ENCODE results near the gene SPDYE4.
A peak's percentile ranks its signal among the peaks of the same experiment; 100 is the strongest.

The SPDYE4 gene

DNA sequence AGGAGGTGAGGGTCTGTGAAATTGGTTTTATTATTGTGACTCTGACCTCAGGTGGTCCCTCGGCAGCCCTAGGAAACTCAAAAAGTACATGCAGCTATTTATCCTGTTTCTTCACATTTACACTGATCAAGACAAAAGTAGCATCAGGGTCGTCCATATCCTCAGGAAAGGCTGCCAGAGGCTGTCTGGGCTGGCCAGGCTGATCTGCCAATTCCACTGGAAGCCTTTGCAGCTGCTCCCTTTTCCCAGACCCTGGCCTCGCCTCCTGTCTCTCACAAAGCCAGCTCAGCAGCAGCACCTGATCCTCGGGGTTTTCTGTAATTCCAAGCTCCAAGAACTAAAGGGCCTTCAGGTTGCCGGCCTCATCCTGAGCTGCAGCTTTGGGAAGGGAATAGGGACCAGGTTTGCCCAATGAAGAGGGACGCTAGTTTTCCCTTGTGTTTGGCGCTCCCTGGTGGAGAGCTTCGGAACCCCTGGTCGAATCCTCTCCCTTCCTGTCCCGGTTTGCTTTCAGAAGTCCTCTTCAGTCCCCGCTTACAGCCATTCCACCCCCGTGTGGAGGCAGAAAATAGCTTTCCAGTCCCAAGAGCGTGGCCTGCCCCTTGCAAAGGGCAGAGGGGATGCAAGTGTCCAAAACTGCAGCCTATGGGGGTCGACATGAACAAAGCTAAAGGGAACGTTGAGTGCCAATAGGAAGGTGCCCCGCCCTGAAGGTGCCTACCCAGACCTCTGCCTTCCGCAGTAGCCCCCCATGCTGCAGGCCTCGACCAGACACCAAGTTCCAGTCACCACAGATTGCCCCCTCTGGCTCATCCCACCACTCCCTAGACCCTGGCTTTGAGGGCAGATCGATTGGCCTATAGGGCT lies 27.4 kb upstream of the SPDYE4 start:
- peak; percentile 41 for DNase-seq (ENCODE audit: low spot score)

DNA sequence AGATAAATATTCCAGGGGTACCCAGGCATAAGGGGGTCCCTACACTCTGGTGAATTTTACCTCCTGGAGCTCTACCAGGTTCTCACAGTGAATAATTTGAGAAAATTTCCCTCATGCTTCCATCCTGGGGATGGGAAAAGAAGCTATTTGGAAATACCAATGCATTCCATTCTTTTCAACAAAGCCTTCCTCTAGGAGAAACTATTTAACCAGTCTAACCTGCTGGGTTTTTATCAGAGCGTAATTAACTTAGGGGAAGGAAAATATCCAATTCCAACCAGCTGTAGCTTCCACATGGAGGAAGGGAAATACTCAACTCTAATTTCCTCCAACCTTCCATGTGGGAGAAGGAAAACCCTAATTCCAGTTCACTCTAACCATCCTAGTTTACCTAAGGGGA lies 23.8 kb upstream of the SPDYE4 start:
- no peak for DNase-seq (ENCODE audit: low spot score)

DNA sequence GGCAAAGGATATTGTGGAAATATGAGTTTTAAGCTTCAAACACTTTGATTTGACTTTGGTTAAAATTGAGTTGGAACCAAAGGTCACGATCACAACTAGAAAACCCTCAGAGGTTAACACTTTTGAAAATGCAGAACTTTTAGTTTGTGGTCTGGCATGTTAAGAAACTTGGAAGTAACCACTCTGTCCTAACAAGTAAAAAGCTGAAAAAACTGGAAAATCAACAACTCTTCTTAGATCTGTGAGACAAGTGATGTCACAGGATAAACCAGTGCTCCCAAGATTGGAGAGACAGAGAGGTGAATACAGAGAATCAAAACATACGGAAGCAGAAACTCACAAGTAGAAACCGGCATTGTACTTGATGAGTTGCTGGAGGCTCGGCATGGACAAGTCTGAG lies 23.4 kb upstream of the SPDYE4 start:
- DNase-seq (ENCODE audit: low spot score): no peak

DNA sequence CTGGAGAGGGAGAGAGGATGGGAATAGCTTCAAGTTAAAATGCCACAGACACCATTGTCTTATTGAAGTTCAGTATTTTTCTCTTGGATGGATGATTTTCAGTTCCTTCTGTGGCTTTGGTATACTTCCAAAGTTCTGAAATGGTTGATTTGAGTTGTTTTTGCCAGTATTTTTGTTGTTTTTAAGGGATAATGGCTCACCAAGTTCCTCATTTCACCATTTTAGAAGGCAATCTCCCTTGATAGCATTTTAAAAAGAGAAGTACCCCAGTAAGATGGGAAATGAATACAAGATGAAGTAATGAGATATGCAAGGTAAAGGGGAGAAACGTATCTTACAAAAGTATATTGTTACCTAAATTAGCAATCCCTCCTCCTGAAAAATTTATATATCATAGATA lies 18.5 kb upstream of the SPDYE4 start:
- no peak for DNase-seq (ENCODE audit: low spot score)

DNA sequence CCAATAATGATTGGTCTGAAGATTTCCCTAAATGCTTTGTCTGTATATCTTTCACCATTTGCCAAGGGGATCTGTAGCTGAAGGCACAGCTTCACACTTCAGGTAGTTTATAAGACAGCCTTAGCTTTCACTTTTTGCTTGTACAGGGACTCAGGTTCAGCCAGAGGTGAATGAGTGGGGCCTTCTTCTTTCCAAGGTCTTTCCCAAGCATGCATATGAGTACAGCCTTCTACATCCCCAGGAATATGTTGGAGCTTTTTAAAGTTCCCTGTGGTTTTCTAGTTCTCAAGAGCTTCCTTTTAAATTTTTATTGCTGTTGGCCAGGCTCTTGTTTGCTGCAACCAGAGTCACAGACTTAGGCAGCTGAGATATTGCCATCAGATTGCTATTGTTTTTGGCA lies 17.9 kb upstream of the SPDYE4 start:
- no peak for DNase-seq (ENCODE audit: low spot score)

DNA sequence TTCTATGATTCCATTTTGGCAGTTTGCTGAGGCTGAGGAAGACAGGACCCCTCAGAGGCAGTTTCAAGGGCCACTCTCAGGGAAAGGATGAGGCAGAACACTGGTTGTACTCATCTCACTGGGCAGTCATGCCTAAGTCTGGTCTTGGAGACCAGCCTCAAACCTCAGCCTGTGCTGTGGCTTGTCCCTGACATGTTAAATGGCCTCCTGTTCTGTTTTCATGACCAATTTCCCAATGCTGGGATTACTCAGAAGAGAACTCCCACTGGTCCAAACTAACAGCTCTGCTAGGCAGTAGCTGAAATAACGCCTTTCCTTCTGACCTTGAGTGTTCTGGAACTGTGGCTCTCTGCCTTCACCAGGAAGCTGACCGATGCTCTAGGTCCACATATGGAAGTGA lies 8.4 kb upstream of the SPDYE4 start:
- DNase-seq (ENCODE audit: low spot score): no peak

DNA sequence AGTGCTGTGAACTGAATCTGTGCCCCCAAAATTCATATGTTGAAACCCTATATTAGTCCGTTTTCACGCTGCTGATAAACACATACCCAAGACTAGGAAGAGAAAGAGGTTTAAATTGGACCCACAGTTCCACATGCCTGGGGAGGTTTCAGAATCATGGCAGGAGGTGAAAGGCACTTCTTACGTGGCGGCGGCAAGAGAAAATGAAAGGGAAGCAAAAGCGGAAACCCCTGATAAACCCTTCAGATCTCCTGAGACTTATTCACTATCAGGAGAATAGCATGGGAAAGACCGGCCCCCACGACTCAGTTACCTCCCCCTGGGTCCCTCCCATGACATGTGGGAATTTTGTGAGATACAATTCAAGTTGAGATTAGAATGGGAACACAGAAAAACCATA lies 3.7 kb upstream of the SPDYE4 start:
- DNase-seq (ENCODE audit: low spot score): no peak

DNA sequence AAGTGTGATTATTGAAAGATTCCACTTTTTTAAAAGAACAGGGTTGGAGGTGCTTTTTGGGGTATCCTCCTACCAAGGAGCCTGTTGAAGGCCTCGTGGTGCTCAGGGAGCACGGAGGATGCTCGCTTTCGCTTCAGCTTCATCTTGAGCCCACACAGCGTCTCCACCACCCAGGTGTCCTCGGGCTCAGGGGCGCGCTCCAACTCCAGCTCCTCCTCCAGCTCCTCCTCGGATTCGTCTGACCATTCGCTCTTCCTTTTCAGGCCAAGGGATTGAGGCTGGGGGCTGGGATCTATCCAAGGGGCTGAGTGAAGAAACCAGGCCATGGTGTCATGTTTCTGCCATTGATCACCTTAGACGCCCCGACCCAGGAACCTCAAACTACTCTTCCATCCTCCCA lies 1.2 kb downstream of the SPDYE4 start:
- DNase-seq (ENCODE audit: low spot score): no peak

DNA sequence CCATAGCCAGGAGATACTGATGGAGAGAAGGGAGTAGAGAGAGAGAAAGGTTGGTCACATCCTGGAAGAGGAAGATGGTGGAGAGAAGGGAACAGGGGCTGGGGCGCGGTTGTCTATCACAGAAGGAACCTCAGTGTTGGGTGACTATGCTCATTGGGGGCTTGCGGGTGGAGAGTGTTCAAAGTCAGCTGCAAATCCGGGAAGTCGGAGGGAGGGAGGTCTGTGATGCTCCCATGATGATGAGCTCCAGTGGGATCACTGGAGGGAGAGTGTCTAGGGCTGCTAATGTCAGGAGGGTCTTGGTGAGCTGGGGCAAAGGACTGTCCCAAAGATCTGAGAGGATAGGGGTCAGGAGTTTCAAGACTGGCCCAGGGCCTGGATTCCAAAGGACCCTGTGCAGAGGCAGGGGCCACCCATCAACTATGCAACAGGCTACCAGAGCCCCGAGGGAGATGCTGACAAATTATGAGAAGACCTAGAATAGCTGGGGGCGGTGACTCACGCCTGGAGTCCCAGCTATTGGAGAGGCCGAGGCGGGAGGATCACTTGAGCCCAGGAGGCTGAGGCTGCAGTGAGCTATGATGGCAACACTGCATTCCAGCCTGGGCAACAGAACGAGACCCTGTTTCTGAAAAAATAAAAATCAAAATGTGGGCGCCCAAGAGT lies 2.6 kb downstream of the SPDYE4 start:
- no peak for DNase-seq (ENCODE audit: low spot score)

DNA sequence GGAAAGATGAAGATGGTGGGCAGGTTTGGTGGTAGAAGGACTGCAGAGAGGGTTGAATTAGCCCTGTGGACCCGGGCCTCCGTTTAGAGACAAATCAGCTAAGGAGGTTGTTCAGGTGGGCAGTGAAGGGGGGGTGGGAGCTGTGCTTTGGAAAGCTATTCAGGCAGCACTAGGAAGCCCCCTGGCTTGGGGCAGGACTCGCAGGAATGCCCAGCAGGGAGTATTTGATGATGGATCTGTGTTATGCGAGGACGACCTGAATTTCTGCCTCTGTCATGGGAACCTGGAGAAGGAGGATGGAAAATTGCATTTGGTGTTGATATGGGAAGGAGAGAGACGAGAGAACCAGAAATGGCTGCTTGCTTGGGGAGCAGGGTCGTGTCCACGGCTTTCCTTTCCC lies 3.5 kb downstream of the SPDYE4 start:
- no peak for DNase-seq (ENCODE audit: low spot score)

DNA sequence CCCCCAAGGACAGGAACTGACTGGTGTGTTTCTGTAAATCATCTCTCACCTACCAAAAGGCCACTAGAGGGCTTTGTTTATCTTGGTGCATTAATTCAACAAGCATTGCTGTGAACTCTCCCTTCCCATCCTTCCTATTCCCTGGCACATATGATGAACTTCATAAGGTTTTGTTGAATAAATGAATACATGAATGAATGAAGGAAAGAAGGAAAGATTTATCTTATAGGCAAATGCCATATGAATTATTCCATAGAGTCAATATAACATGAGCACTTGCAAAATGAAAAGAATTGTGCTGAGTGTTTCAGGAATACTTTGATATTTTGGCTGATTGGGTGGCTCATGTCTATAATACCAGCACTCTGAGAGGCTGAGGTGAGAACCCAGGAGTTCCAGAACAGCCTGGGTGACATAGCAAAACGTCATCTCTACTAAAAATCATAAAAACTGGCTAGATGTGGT lies 4.3 kb downstream of the SPDYE4 start:
- DNase-seq (ENCODE audit: low spot score): peak; percentile 24

DNA sequence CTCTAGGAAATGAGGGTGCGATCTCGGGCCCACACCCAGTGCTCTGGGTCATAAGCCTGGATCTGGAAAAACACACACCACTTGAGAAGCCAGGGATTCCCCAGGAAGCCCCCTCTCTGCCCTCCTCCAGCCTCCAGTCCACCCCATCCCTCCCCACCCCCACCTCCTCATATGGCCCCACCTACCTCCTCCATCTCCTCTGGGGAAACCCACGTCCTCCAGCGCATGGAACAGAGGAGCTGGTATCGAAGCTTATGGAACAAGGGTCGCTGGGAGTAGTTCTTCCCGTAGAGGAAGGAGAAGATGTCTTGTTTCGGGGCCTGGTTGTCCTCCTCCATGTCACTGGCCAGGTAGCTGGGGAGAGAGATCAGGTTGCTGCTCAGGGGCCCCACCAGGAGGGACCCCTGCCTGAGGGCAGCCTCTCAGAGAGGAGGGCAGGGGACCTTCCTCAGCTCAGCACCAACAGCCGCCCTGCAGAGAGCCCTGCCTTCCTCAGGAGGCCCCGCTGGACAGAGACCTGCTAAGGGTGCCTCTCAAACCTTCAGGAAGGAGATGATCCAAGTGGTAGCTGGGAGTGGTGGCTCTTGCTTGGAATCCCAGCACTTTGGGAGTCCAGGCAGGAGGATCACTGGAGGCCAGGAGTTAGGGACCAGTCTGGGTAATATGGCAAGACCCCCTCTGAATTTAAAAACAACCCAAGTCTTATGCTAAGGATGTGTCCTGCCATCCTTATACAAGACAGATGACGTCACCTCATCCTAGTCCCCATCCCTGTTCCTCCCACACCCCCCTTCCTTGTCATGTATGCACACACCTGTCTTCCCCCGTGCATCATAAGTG lies 5.0 kb downstream of the SPDYE4 start:
- DNase-seq (ENCODE audit: low spot score): no peak

DNA sequence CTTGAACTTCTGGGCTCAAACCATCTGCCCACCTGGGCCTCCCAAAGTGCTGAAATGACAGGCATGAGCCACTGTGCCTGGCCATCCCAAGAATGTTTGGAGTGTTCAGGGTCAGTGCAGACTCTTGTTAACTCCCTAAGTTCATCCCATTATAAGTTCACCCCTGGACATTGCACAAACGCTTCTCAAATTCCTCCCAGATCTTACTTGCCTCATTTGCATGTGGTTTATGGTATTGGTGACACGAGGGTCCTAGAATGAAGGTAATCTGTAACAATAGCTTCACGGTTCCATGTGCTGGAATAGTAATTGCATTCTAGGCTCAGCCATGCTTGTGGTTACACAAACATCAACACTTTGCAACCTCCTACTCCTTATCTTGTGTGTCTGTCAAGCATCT lies 8.7 kb downstream of the SPDYE4 start:
- DNase-seq (ENCODE audit: low spot score): no peak

DNA sequence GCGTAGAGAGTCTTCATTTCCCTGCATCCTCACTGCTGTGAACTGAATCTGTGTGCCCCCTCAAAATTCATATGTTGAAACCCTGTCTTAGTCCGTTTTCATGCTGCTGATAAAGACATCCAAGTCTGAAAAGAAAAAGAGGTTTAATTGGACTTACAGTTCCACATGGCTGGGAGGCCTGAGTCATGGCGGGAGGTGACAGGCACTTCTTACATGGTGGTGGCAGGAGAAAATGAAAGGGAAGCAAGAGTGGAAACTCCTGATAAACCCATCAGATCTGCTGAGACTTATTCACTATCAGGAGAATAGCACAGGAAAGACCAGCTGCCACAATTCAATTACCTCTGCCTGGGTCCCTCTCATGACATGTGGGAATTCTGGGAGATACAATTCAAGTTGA lies 10.6 kb downstream of the SPDYE4 start:
- DNase-seq (ENCODE audit: low spot score): no peak

DNA sequence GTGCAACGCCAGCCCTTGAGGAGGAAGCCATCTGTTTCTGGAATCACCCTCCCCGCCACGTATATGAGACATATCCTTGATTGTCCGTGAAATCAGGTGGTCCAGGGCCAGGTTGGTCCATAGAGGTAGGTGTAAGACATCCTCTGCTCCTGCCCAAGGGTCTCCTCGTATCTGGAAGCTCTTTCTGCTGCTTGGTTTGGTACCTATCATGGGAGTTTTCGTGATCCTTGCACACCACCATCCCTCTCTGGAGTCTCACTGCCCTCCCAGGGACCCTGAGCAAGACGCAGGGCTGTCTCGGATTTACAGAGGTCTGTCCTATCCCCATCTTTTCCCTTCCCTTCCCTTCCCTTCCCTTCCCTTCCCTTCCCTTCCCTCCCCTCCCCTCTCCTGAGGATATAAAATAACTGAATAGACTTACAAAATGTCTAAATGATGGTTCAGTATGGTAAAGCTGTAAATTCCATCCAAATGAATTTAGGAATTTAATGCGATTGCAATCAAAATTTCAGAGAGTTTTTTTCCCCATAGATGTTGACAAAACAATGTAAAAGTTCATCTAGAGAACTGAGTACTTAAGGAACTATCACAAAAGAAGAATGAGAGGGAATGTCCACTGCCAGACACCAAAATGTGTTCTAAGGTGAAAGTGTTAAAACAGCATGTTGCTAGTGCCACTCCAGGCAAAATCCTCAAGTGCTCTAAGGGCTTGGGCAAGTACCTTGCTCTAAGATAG lies 11.7 kb downstream of the SPDYE4 start:
- no peak for DNase-seq (ENCODE audit: low spot score)

DNA sequence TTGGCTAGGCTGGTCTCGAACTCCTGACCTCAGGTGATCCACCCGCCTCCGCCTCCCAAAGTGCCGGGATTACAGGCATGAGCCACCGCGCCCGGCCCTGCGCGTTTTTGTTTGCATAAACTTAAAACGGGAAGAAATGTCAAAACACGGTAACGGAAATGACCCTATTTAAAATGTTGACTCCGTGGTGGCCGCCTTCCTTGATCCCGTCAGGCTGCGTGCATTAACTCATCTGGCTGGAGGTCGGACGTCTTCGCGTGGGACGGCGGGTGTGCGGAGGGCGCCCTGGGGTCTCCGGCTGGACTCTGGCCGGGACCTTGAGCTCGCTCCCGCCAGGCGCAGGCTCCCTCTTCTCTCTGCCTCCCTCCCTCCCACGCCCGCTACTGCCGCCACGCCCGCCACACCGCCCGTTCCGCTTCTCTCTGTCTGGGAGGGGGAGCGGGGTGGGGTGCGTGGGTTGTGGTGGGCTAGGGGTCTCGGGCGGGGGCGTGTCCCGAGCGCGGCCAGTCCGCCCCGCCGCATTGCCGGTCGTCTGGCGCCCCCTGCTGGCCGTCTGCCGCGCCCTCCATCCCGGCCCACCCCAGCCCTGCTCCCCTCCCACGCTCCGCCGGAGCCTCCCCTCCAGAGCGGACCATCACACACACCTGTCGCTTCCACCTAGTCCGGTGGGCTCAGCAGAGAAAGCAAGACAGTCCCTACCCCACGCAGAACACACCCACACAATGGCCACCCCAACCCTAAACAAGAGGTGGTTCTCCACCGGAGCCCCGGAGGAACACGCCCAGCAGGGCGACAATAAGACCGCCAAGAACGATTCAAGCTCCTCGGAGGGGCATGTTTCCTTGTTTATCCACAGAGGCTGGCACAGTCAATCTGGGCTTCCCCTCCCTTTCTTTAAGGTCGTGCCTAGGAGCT lies 12.5 kb downstream of the SPDYE4 start:
- DNase-seq (ENCODE audit: low spot score): peak; percentile 9

DNA sequence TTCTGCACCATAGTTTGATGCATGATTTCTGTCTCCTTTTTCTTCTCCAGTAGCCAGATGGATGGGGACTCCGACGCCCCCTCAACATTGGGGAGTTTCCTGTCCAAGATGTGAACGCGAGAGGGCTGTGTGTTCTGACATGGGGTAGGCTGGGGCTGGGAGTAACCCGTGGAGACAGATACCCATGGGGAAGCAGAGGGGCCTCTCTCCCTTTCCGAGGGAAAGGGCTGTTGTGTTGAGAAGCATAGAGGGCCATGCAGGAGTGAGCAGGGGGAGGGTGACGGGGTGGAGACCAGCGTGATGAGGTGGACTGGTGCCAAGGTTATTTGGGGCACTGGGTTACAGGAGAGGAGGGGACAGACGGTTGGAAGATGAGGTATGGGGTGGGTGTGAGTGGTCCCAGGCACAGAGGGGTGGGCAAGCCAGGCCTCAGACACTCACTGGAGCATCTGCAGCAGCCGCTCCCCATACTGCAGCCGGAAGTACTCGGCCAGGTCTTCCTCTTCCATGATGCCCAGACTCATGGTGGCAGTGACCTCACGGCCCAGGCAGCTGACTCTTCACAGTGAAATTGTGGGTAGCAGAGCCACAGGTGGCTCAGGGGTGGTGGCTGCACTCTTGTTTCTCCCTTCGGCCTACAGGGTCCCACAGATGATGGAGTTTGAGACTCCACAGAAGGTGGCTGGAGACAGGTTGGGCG lies 14.1 kb downstream of the SPDYE4 start:
- no peak for DNase-seq (ENCODE audit: low spot score)

DNA sequence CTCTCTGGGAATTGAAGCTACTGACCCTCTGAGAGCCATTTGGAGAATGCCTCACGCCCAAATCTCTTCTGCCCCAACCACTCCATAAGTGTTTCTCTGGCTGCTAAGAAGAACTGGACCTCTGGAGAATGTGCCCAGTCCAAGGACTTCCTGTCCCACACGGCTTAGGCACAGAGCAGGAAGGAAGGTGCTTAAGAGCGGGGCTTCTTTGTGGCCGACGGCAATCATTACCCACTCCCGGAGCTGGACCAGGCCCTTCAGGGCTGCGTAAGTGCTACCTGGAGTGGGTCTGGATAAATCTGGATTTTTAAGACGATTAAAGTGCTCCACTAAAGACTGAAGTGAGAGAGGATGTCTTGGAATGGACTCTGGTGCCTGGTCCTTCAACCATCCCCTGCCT lies 15.5 kb downstream of the SPDYE4 start:
- no peak for DNase-seq (ENCODE audit: low spot score)

DNA sequence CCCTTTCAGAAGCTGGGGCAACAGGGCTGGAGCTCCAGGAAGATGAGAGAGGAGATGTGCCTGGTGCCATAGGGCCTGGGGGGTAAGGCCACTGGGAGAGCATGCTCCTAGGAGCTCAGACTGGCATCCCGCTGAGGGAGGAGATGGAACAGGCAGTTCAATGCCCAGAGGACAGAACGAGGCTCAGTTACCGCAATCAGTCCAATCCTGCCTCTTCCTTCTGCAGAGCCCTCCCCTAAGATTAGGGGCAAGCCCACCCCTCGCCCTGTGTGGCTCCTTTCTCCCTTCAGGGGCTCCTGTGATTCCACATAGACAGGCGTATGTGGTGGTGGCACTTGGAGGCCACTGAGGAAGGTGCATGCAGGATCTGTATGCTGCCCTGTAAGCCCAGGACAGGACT lies 16.1 kb downstream of the SPDYE4 start:
- no peak for DNase-seq (ENCODE audit: low spot score)

DNA sequence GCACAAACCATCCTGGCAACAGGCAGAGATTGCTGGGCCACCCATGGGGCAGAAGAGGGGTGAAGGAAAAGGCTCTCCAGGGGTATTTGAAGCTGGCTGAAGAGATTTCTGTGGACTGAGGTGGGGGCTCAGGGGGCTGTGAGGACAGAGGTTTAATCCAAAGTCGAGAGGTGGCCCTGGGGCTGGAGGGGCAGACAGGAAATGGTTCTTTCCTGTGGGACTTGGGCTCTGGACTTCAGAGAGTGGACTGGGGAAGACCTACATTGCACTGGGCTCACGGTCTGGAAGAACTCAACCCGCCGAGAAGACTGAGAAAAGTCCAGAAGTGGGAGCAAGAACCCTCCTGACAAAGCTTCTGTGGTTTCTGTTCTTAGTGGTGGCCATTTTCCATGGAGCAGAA lies 16.6 kb downstream of the SPDYE4 start:
- no peak for DNase-seq (ENCODE audit: low spot score)

Data from NAMALWA (cell line).